Stomach (tissue), 9 donors: ENCODE results near the gene CLIP4. TPM values are rescaled to one million over a fixed set of nuclear protein-coding genes. Genes with fewer than 3 reads are reported as not detected.

Source experiments
- DNase-seq, 2 donors: peaks; one replicate each; pipeline versions ENCODE4 v3.0.0 to v3.0.0-alpha.2; 2013 to 2019
- H3K27ac ChIP-seq, 5 donors: fragments of 200-600 bp in 4 of 5; sonication (generic) in 4 of 5; one replicate each; pipeline ENCODE4 v1.5.1; 2013 to 2019; ENCODE audit warnings: mild to moderate bottlenecking in 1 of 5, moderate library complexity in 1 of 5
- H3K27me3 ChIP-seq, 3 donors: fragments of 200-600 bp; sonication (generic); one replicate each; pipeline ENCODE4 v1.5.1; 2017 to 2019; ENCODE audit warnings: mixed run types in 1 of 3
- H3K36me3 ChIP-seq, 4 donors: fragments of 200-600 bp; sonication (generic); 1 replicate in 3 of 4; 2 replicates in 1 of 4; pipeline ENCODE4 v1.5.1; 2016 to 2019
- H3K4me1 ChIP-seq, 4 donors: fragments of 200-600 bp; sonication (generic); one replicate each; pipeline ENCODE4 v1.5.1; 2016 to 2019
- H3K4me3 ChIP-seq, 4 donors: fragments of 200-600 bp; sonication (generic) in 3 of 4; one replicate each; pipeline ENCODE4 v1.5.1; 2016 to 2019; ENCODE audit warnings: mild to moderate bottlenecking in 1 of 4
- H3K9me3 ChIP-seq, 4 donors: fragments of 200-600 bp; sonication (generic); one replicate each; pipeline ENCODE4 v1.5.1; 2016 to 2019
- EP300 ChIP-seq: sonication (generic); formaldehyde crosslinking; IDR thresholded peaks from one replicate; pipeline ENCODE4 v1.6.1; 2017; ENCODE audit warnings: antibody characterized with exemption
- POLR2A ChIP-seq, 4 donors: fragments of 450-650 bp; IDR thresholded peaks; one replicate each; pipeline ENCODE4 v1.6.1; 2016; ENCODE audit warnings: antibody characterized with exemption in 4 of 4, control low read depth in 2 of 4, mild to moderate bottlenecking in 1 of 4, moderate library complexity in 1 of 4
- POLR2AphosphoS5 ChIP-seq, 3 donors: sonication (generic); formaldehyde crosslinking; IDR thresholded peaks; one replicate each; pipeline ENCODE4 v1.6.1; 2016; ENCODE audit warnings: antibody characterized with exemption in 3 of 3
- WGBS, 5 donors: extraction: QIAGEN DNeasy Blood & Tissue Kit in 3 of 5; methylation state at CpG; one replicate each; pipeline versions ENCODE4 v1.1.5 to v1.1.7; 2013 to 2018; 5-methylcytosine and 5-hydroxymethylcytosine counted together
- intact Hi-C: fragments of 100-400 bp; cut with DNase I; formaldehyde crosslinking; loops from one replicate; pipeline ENCODE4 v1.15.1; 2023; ENCODE audit warnings: low total_unique reads
- polyA plus RNA-seq, 3 donors: library from polyadenylated mRNA; stranded (reverse); fragments of 200-250 nt; gene quantifications; one replicate each; pipeline ENCODE4 v1.2.3, GENCODE V29; 2013
- total RNA-seq, 5 donors: library from RNA; depleted of rRNA; stranded (reverse); fragments of >200 nt; gene quantifications; one replicate each; pipeline versions ENCODE4 v1.1.0 to v1.2.3, GENCODE V29; 2014 to 2016
- TF ChIP-seq, protein P1 (sequence below), 7 experiments: fragments of 450-650 bp in 4 of 7; fragments of 200-600 bp in 3 of 7; sonication (generic) in 3 of 7; IDR thresholded peaks; one replicate each; pipeline ENCODE4 v1.5.1; 2016 to 2019; ENCODE audit warnings: antibody characterized with exemption in 7 of 7, control low read depth in 2 of 7, mild to moderate bottlenecking in 1 of 7
- donor health status: healthy with polysubstance abuse.
- donor health status: Bipolar disorder and iron deficiency.
- donor health status: healthy.

CLIP4 gene
- total and polyA plus RNA-seq, 8 donors = 6.8 to 69.6 (median 15.1) TPM

DNA sequence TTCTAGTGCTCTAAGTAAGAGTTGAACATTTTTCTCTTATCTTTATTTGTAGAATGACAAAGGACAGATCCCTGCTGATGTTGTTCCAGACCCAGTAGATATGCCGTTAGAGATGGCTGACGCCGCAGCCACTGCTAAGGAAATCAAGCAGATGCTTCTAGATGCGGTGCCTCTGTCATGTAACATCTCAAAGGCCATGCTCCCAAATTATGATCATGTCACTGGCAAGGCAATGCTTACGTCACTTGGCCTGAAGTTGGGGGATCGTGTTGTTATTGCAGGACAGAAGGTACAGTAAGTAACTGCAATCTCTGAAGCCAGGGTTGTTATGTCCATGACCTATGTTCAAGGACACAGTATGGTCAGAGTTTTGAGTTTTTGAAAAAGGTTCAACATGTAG lies 28.4 kb downstream of the CLIP4 start:
- peaks cover 13 to 38% (median 31%) of the 10 kb centered on the region in 4 donors for H3K36me3 ChIP-seq
- no peak for DNase-seq
- intact Hi-C loops = no loop called here
- no peaks in the 10 kb centered on the region for H3K4me1 ChIP-seq
- no peak overlapping the region for H3K4me3 ChIP-seq
- TF ChIP-seq, protein P1, sequence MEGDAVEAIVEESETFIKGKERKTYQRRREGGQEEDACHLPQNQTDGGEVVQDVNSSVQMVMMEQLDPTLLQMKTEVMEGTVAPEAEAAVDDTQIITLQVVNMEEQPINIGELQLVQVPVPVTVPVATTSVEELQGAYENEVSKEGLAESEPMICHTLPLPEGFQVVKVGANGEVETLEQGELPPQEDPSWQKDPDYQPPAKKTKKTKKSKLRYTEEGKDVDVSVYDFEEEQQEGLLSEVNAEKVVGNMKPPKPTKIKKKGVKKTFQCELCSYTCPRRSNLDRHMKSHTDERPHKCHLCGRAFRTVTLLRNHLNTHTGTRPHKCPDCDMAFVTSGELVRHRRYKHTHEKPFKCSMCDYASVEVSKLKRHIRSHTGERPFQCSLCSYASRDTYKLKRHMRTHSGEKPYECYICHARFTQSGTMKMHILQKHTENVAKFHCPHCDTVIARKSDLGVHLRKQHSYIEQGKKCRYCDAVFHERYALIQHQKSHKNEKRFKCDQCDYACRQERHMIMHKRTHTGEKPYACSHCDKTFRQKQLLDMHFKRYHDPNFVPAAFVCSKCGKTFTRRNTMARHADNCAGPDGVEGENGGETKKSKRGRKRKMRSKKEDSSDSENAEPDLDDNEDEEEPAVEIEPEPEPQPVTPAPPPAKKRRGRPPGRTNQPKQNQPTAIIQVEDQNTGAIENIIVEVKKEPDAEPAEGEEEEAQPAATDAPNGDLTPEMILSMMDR (IDR thresholded peaks at IDR 0.05) = no peak
- TF ChIP-seq POLR2AphosphoS5 (IDR thresholded peaks at IDR 0.05) = no peak
- TF ChIP-seq POLR2A (IDR thresholded peaks at IDR 0.05) = no peak
- TF ChIP-seq EP300 = no peak
- H3K27ac ChIP-seq = no peak overlapping the region
- peaks cover 0 to 2% (median 1%) of the 10 kb centered on the region in 4 donors for H3K9me3 ChIP-seq
- H3K27me3 ChIP-seq = no peaks in the 10 kb centered on the region
- 86 to 93% (median 92%) methylated on average over 6 of the region's 6 CpGs for WGBS, 5 donors

DNA sequence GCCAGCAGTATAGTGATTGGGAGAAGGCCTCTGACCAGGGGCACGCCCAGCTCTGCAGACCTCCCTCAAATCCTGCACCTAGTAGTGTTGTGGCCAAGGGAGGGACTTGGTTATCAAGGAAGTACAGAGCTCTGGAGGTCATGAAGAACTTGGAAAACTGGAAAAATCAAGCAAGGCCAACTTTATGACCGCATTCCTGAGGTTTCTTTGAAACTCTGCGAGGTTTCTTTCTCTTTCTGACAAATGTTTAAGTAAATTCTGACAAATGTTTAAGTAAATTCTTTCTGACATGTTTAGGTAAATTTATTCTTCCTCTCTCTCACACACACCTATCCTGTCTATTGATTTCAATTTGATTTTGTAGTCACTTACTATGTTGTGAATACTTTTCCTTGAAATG lies 31.0 kb downstream of the CLIP4 start:
- Histone ChIP-seq H3K4me3 (no peak overlapping the region), H3K27ac (no peak overlapping the region), H3K9me3 (no peaks in the 10 kb centered on the region), H3K36me3 (peaks cover 13 to 37% (median 29%) of the 10 kb centered on the region in 4 donors), H3K27me3 (no peaks in the 10 kb centered on the region), H3K4me1 (no peaks in the 10 kb centered on the region)
- WGBS, 5 donors = 68 to 88% (median 77%) methylated on average over 3 of the region's 3 CpGs
- TF ChIP-seq, protein P1 (IDR thresholded peaks at IDR 0.05) = no peak
- TF ChIP-seq EP300 (no peak), POLR2A (IDR thresholded peaks at IDR 0.05) (no peak), POLR2AphosphoS5 (IDR thresholded peaks at IDR 0.05) (no peak)
- intact Hi-C loops = no loop called here
- DNase-seq = no peak

DNA sequence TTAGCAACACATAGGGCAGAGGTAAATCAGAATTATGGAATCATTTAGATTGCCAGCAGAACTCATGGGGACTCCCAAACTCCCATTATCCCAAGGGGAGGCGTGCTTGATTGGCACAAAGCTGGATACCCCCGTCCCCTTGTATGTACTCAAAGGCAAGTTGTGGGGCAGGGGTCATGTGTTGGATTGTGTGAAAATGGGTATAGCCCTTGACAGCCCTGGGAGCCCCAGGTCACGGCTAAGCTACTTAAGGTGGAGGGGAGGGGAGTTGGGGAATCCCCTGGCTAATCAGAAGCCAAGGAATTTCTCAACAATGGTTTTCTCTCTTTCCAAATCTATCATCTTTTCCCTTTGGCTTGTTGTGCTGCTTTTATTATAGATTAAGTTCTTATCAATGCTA lies 32.7 kb downstream of the CLIP4 start:
- 56 to 74% (median 70%) methylated on average over 3 of the region's 3 CpGs for WGBS, 5 donors
- Histone ChIP-seq H3K4me1 (no peaks in the 10 kb centered on the region), H3K27ac (no peak overlapping the region), H3K4me3 (no peak overlapping the region), H3K36me3 (peaks cover 13 to 42% (median 40%) of the 10 kb centered on the region in 4 donors), H3K27me3 (no peaks in the 10 kb centered on the region), H3K9me3 (no peaks in the 10 kb centered on the region)
- TF ChIP-seq POLR2A (IDR thresholded peaks at IDR 0.05) (no peak), POLR2AphosphoS5 (IDR thresholded peaks at IDR 0.05) (no peak), EP300 (no peak)
- TF ChIP-seq, protein P1 (IDR thresholded peaks at IDR 0.05) = no peak
- intact Hi-C loops = no loop called here
- DNase-seq = no peak

DNA sequence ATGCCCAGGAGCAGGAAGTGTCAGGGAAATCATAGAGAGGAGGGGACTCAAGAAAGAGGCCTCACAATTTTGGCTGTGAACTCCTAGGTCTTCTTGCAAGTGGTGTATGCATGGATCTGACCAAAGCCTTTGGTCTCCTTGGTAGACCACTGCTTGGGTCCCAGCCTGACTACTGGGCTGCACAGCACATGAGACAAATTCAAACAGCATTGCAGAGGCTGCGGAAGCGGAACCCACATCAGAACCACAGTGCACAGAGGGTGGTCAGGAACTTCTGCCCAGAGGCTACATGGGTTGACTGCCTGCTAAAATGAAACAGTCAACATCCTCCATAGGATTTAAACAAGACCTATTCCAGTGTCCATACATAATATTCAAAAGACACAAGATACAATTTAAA lies 39.4 kb downstream of the CLIP4 start:
- 91 to 100% (median 97%) methylated on average over 2 of the region's 2 CpGs for WGBS, 5 donors
- DNase-seq = no peak

DNA sequence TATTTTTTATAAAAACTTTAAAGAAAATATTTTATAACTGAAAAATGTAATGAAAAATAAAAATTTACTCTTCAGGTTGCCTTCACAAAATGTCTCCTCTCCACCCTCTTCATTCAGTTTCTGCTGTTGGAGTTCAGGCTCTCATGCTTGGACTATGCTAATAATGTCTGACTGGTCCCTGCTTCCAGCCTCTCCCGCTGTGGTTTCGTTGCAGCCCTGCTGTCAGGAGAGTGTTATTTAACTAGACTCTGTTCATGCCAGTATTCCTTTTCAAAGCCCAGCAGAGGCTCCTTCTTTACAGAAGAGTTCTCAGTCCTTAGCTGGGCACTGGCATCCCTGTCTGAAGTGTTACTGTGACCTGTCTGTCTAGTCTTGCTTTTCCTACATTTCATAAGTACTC lies 40.4 kb downstream of the CLIP4 start:
- TF ChIP-seq EP300 = no peak
- H3K4me1 ChIP-seq = no peaks in the 10 kb centered on the region
- no peak for DNase-seq
- intact Hi-C loops = no loop called here
- no peaks in the 10 kb centered on the region for H3K9me3 ChIP-seq
- H3K27me3 ChIP-seq = no peaks in the 10 kb centered on the region
- WGBS, 5 donors = 47 to 56% (median 50%) methylated on average over 2 of the region's 2 CpGs
- peaks cover 0 to 68% (median 61%) of the 10 kb centered on the region in 4 donors for H3K36me3 ChIP-seq
- H3K27ac ChIP-seq = no peak overlapping the region
- H3K4me3 ChIP-seq = no peak overlapping the region

More for the DNA sequence above, 39.4 kb downstream of the CLIP4 start:
- H3K9me3 ChIP-seq = no peaks in the 10 kb centered on the region
- TF ChIP-seq POLR2A (IDR thresholded peaks at IDR 0.05) (no peak), POLR2AphosphoS5 (IDR thresholded peaks at IDR 0.05) (no peak)
- H3K27me3 ChIP-seq = no peaks in the 10 kb centered on the region
- H3K36me3 ChIP-seq = peaks cover 0 to 62% (median 56%) of the 10 kb centered on the region in 4 donors
- no peaks in the 10 kb centered on the region for H3K4me1 ChIP-seq
- H3K27ac ChIP-seq = no peak overlapping the region
- intact Hi-C loops = no loop called here
- H3K4me3 ChIP-seq = no peak overlapping the region
